DMS 273 treated with DMSO at 0.1 percent for 48 hours (cell line): Measurements from ENCODE around the gene RPS6KA4.

ENCODE experiments used
- DNase-seq: peaks from one replicate; lab custom pipeline; 2025; lab: John Stamatoyannopoulos, UW

Gene RPS6KA4

GRCh38 chr11:64367931-64368672 lies 9.1 kb downstream of the RPS6KA4 start:
- DNase-seq, result no peak

GRCh38 chr11:64368673-64369074 lies 9.7 kb downstream of the RPS6KA4 start:
- no peak for DNase-seq

GRCh38 chr11:64369440-64370421 lies 10.8 kb downstream of the RPS6KA4 start:
- DNase-seq, result no peak

- no peak for DNase-seq
Measured at GRCh38 chr11:64371201-64371600, 12.2 kb downstream of the RPS6KA4 start.

- DNase-seq, result no peak
Measured at GRCh38 chr11:64372021-64372420, 13.1 kb downstream of the RPS6KA4 start.

- DNase-seq, result peak; percentile 96
Measured at GRCh38 chr11:64372802-64373597, 14.0 kb downstream of the RPS6KA4 start.

GRCh38 chr11:64373598-64373974 lies 14.6 kb downstream of the RPS6KA4 start:
- no peak for DNase-seq

GRCh38 chr11:64376071-64376470 lies 17.1 kb downstream of the RPS6KA4 start:
- DNase-seq, result no peak

- DNase-seq, result no peak
Measured at GRCh38 chr11:64378335-64378880, 19.4 kb downstream of the RPS6KA4 start.

GRCh38 chr11:64379160-64379559 lies 20.2 kb downstream of the RPS6KA4 start:
- no peak for DNase-seq

GRCh38 chr11:64379817-64380709 lies 21.1 kb downstream of the RPS6KA4 start:
- no peak for DNase-seq

- no peak for DNase-seq
Measured at GRCh38 chr11:64381350-64381749, 22.4 kb downstream of the RPS6KA4 start.

GRCh38 chr11:64382047-64382446 lies 23.1 kb downstream of the RPS6KA4 start:
- DNase-seq, result no peak

- no peak for DNase-seq
Measured at GRCh38 chr11:64382586-64382985, 23.6 kb downstream of the RPS6KA4 start.

- no peak for DNase-seq
Measured at GRCh38 chr11:64383580-64383979, 24.6 kb downstream of the RPS6KA4 start.

- no peak for DNase-seq
Measured at GRCh38 chr11:64384028-64384737, 25.2 kb downstream of the RPS6KA4 start.

- DNase-seq, result no peak
Measured at GRCh38 chr11:64384981-64385944, 26.3 kb downstream of the RPS6KA4 start.

GRCh38 chr11:64385945-64386704 lies 27.2 kb downstream of the RPS6KA4 start:
- no peak for DNase-seq
